AG04450 (cell line): ENCODE measurements around the gene CSNK2A3. TPM values are rescaled to one million over a fixed set of nuclear protein-coding genes. Genes with fewer than 3 reads are reported as not detected.

Source experiments
- CTCF ChIA-PET: fragments of 300-600, 350-600 bp; formaldehyde crosslinking; extraction: SDS; loops from one replicate; lab custom pipeline; 2022; ENCODE audit warnings: antibody characterized with exemption, inconsistent platforms; lab: Charles Lee
- POLR2A ChIA-PET: fragments of 350-600 bp; formaldehyde crosslinking; extraction: SDS; loops from one replicate; lab custom pipeline; 2021; ENCODE audit warnings: antibody characterized with exemption, inconsistent platforms; lab: Yijun Ruan, JAX
- DNase-seq: peaks from one replicate; pipeline ENCODE4 v3.0.0-alpha.2; 2011; ENCODE audit warnings: low read depth, low spot score
- H3K27ac ChIP-seq: one replicate; pipeline ENCODE4 v1.5.1; 2012; ENCODE audit warnings: low read depth, low read length, control low read depth
- H3K27me3 ChIP-seq: one replicate; pipeline ENCODE4 v1.6.0; 2012; ENCODE audit warnings: low read length; ENCODE audit not compliant: control insufficient read depth, insufficient read depth
- H3K4me3 ChIP-seq: 2 replicates; pipeline ENCODE4 v1.5.1; 2011; ENCODE audit warnings: mild to moderate bottlenecking, low read depth, low read length, control low read depth
- H3K9me3 ChIP-seq: 2 replicates; pipeline ENCODE4 v1.5.1; 2012; ENCODE audit warnings: low read length; ENCODE audit not compliant: control insufficient read depth, insufficient read depth
- polyA plus RNA-seq: library from polyadenylated mRNA; depleted of rRNA; stranded (reverse); fragments of >200 nt; gene quantifications from 2 replicates; pipeline ENCODE4 v1.2.3, GENCODE V29; 2011
- TF ChIP-seq, protein P1 (sequence below): IDR thresholded peaks from 2 replicates; pipeline ENCODE4 v1.5.1; 2011; ENCODE audit warnings: low read depth, low read length, control low read depth, inconsistent platforms

CSNK2A3 gene
- polyA plus RNA-seq, 1 experiment = 5.2 TPM

DNA sequence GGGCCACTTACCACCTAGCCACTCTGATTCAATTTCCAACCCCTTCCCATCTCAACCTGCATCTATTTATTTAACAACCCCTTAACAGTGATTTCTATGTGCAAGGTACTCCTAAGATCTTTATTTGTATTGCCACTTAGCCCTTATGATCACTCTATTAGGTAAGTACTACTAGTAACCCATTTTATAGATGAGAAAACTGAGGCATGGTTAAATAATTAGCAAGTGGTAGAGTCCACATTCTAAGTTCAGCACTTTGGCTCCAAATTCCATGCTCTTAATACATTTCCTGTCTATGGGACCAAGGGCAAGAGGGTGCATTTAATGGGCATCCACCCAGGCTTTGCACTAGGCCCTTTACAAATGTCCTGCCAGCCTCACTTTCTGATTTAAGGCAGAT lies 38.1 kb upstream of the CSNK2A3 start:
- no peaks in the 10 kb centered on the region for H3K27me3 ChIP-seq
- no peak overlapping the region for H3K4me3 ChIP-seq
- H3K27ac ChIP-seq = peak overlapping the region; percentile 52
- ChIA-PET POLR2A (no interaction called here), CTCF (no interaction called here)
- TF ChIP-seq, protein P1, sequence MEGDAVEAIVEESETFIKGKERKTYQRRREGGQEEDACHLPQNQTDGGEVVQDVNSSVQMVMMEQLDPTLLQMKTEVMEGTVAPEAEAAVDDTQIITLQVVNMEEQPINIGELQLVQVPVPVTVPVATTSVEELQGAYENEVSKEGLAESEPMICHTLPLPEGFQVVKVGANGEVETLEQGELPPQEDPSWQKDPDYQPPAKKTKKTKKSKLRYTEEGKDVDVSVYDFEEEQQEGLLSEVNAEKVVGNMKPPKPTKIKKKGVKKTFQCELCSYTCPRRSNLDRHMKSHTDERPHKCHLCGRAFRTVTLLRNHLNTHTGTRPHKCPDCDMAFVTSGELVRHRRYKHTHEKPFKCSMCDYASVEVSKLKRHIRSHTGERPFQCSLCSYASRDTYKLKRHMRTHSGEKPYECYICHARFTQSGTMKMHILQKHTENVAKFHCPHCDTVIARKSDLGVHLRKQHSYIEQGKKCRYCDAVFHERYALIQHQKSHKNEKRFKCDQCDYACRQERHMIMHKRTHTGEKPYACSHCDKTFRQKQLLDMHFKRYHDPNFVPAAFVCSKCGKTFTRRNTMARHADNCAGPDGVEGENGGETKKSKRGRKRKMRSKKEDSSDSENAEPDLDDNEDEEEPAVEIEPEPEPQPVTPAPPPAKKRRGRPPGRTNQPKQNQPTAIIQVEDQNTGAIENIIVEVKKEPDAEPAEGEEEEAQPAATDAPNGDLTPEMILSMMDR = no peak
- H3K9me3 ChIP-seq = no peaks in the 10 kb centered on the region
- no peak for DNase-seq

DNA sequence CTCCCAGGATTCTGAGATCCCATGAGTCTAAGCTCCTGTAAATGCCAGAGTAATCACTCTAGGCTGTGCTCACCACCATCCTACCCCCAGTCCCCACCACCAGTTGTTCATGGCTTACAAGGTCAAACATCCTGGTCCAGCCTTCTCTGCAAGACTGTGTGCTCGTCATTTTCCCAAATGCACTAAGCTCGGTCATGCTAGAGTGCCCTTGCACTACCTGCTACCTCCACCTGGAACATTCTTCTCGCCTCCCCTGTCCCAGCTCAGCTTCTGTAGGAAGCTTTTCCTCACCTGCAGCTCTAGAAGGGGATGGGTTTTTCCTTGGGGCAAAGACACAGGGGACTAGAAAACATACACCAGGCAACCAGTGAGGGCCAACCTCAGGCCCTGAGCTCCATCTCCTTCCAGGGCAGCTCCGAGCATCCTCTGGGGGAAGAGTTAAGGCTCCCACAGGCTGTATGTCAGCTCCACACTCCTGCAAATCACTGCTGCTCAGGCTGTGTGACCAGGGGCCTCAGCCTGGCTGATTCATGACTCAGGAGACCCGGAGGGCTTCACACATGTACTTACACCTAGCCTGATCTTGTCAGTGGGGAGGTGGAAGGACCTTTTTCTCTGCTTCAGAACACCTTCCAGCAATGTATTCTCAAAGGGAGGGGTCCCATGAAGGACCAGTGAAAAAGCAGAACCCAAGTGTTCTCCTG lies 37.2 kb upstream of the CSNK2A3 start:
- DNase-seq = no peak
- Histone ChIP-seq H3K27ac (no peak overlapping the region), H3K4me3 (no peak overlapping the region), H3K9me3 (no peaks in the 10 kb centered on the region), H3K27me3 (no peaks in the 10 kb centered on the region)
- ChIA-PET CTCF (interaction anchor here (1.2 kb wide), 1 partner anchor 13 kb away, joined by 3 read pairs; no protein-coding TSS in a partner anchor), POLR2A (no interaction called here)
- TF ChIP-seq, protein P1 = no peak

DNA sequence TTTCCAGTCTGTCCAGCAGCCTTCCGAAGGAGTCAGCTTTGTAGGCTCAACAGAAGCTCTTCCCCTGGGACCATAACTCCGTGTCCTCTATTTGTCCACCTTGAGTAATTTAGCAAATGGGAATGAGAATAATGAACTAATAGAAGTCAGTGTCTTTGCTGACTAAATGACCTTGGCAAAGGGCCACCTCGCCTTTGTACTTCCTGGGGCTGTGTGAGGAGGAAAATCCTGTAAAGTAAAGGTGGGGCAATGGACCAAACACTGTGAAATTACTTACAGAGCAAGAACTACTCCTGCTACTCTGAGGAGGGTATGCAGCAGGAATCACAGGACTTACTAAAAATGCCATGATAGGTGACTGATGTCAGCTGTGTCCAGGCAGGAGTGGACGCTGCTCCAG lies 36.2 kb upstream of the CSNK2A3 start:
- Histone ChIP-seq H3K27me3 (no peaks in the 10 kb centered on the region), H3K9me3 (no peaks in the 10 kb centered on the region), H3K27ac (no peak overlapping the region), H3K4me3 (no peak overlapping the region)
- POLR2A ChIA-PET = no interaction called here
- no peak for DNase-seq
- CTCF ChIA-PET = no interaction called here
- TF ChIP-seq, protein P1 = no peak

DNA sequence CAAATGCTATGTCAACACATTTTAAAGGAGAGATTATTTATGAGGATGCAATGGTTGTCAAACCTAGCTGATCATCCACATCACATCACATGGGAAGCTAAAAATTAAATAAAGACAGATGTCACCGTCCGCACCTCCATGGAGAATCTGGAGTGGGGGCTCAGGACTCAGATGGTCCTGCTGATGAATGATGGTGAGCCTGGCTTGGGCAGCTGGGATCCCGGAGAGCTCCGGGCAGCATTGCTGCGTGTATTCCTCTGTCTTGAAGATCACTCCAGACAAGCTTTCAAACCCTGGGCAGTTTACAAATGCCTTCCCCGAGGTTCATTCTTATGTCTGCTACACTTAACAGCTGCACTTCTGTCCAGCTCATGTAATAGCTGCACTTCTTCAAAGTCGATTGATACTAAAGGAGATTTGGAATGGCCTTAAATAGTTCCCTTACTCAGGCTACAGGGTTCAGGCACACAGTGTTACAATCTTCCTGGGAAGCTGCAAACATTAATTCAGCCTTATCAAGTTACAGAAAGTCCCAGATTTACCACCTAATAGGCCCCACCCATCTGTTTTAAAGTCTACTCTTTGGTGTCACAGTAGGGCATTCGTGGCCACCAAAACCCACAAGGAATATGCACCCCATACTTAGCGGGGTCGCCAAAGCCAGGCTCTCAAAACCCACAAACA lies 34.7 kb upstream of the CSNK2A3 start:
- no peaks in the 10 kb centered on the region; the same call in 1 of the 2 replicates for H3K9me3 ChIP-seq
- TF ChIP-seq, protein P1 = no peak
- H3K27me3 ChIP-seq = no peaks in the 10 kb centered on the region
- no peak for DNase-seq
- H3K27ac ChIP-seq = no peak overlapping the region
- no peak overlapping the region for H3K4me3 ChIP-seq
- CTCF ChIA-PET = no interaction called here
- POLR2A ChIA-PET = no interaction called here

DNA sequence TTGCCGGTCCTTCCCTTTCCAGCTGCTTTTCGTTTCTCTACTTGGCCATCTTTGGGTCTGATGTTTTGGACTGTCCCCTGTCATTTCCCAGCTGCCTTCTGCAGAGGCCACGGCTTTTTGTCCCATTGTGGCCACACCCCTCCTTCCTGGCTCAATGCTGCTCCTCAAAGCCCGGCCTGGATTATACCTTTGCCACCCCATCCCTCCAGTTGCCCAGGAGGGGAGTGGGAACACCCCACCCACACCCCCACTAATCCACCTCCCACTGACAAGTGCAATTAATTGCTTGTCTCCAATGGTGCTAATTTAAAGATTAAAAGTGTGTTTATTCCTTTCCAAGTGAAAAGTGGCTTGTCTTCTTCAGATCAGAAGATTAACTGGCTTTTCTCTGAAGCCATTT lies 34.2 kb upstream of the CSNK2A3 start:
- H3K27ac ChIP-seq = no peak overlapping the region
- TF ChIP-seq, protein P1 = no peak
- no peaks in the 10 kb centered on the region; the same call in 1 of the 2 replicates for H3K9me3 ChIP-seq
- POLR2A ChIA-PET = no interaction called here
- H3K27me3 ChIP-seq = no peaks in the 10 kb centered on the region
- DNase-seq = no peak
- CTCF ChIA-PET = no interaction called here
- no peak overlapping the region for H3K4me3 ChIP-seq
